Activated T-cell treated with anti-CD3 and anti-CD28 coated beads, Interleukin-2, amount 50 U/mL, for 48 hours (primary cell): ENCODE measurements around the gene SLC16A9.

Source experiments
- DNase-seq, 2 experiments: peaks; one replicate each; pipeline ENCODE4 v3.0.0-alpha.2; 2020

Gene SLC16A9

DNA sequence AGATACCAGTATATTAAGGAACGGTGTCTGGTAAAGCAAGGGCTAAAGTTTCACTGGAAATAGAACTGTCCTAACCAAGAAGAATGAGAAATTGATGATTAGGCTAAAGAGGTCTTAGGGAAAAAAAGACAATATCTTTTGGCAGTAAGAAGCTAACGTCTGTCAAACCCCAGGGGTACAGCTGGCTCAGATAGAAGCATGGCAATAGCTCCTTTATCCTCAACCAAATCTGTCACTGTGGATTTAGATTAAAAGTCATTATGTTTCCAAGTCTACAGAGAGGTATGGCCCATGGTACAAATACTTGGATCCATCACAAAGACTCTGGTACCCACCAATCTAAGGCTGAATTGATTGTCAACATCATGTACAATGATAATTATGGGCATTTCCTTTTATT is 8.6 kb upstream of the SLC16A9 start:
- no peak for DNase-seq

DNA sequence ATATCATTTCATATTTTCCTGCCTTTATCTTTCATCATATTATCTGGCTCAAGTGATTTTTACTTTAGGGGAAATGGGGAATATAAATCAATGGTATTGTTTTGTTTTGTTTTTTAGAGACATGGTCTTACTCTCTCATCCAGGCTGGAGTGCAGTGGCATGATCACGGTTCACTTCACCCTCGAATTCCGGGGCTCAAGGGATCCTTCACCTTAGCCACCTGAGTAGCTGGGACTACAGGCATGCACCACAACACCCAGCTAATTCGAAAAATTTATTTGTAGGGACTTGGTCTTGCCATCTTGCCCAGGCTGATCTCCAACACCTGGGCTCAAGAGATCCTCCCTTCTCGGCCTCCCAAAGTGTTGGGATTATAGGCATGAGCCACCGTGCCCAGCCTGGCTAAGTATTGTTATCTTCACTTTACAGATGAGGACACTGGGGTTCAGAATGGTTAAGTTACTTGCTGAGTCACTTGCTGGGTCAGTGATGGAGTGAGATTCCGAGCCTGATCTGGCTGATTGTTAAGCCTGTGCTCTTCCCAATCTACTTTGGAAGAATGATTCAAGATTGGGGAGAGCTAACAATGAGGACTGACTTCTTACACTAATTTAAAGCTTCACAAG is 3.7 kb upstream of the SLC16A9 start:
- DNase-seq, result no peak

- DNase-seq, result no peak
Measured at GRCh38 chr10:59711871-59712494, 2.3 kb upstream of the SLC16A9 start.

DNA sequence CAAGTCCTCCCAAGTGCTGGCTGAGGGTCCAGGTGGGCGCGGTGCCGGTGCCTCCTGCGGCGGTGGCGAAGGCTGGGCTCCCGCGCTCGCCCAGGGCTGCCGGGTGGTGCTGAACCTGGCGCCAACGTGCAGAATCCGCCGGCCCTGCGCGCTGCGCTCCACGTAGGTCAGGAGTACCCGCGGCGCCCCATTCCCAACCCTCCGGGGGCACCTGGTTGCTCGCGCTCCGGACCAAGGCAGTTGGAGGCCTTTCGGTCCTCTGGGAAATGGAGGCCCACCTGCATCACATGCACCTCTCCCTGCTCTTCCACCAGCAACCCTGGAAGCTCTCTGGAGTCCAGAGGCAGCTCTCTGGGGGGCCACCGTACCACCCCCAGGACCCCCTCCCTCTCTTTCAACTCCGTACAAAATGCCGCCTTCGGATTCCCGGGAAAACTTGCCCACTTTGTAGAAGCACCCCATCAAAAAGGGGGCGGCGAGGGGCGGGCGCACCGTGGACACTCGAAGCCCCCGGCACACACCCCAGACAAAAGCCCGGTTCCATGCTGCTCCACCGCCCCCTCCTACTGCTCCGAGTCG is 745 bp downstream of the SLC16A9 start:
- DNase-seq, result peak; percentile 30 to 41

- DNase-seq, result no peak
Measured at GRCh38 chr10:59706851-59707797, 2.5 kb downstream of the SLC16A9 start.

GRCh38 chr10:59705931-59706330 is 3.7 kb downstream of the SLC16A9 start:
- no peak for DNase-seq

DNA sequence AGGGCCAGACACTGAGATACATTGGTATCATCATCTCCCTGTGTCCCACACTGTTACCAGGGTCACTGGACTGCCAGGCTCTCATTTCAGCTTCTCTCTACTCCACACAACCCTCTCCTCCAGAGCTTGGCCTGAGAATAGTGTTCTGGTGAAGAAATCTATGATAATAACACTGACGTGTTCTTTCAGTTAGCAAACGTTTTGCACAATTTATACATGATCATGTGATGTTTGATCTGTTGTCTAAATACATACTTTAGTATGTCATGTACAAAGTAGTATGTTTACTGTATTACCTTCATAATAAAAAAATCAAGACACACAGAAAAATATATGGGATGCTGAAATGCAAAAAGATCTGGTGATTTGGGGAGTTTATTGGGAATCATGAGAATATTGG is 5.0 kb downstream of the SLC16A9 start:
- DNase-seq, result no peak

- no peak for DNase-seq
Measured at GRCh38 chr10:59702347-59702746, 7.3 kb downstream of the SLC16A9 start.

GRCh38 chr10:59700709-59701108 is 8.9 kb downstream of the SLC16A9 start:
- DNase-seq, result no peak

DNA sequence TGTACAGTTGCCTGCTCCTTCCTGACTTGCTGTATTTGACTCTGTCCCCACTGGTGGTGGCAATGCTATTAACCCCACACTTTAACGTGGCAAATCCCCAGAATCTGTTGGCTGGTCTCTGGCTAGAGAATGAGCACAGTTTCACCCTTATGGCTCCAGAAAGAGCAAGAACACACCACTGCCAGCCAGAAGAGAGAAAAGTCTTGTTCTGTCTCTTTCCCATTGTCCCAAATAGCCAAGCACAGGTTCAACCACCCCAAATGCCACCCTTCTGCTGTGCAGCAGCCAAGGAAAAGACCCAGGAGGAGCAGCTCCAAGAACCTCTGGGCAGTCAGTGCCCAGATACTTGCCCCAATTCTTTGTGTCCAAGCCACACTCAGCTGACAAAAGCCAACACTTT is 11.3 kb downstream of the SLC16A9 start:
- no peak for DNase-seq

GRCh38 chr10:59695637-59696036 is 14.0 kb downstream of the SLC16A9 start:
- DNase-seq, result no peak

DNA sequence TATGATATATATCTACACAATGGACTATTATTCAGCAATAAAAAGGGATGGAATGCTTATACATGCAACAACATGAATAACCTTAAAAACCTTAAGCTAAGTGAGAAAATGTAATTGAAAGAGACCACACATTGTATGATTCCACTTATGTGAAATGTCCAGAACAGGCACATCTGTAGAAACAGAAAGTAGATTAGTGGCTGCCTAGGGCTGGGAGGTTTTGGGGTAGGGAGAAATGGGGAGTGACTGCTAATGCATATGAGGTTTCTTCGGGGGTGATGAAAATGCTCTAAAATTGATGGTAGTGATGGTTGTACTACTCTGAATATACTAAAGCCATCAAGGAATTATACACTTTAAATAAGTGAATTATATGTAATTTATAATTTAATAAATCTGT is 14.7 kb downstream of the SLC16A9 start:
- no peak for DNase-seq

DNA sequence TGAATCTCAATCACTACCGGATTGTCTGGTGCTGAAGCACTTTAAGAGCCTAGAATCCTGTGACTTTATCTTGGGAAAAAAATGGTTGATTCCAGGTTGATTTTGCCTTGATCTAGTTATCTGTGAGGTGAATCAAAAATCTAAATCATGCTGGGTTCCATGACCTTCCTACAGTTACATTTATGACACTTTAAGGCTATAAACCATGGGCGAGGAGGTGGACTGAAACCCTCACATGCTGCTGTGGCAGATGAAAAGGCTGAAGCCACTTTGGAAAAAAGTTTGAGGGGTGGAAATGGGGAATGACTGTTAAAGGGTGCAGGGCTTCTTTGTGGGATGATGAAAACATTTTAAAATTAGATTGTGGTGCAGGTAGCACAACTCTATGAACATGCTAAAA is 17.5 kb downstream of the SLC16A9 start:
- no peak for DNase-seq

- no peak for DNase-seq
Measured at GRCh38 chr10:59688921-59689351, 20.7 kb downstream of the SLC16A9 start.

GRCh38 chr10:59687657-59688056 is 22.0 kb downstream of the SLC16A9 start:
- no peak for DNase-seq

DNA sequence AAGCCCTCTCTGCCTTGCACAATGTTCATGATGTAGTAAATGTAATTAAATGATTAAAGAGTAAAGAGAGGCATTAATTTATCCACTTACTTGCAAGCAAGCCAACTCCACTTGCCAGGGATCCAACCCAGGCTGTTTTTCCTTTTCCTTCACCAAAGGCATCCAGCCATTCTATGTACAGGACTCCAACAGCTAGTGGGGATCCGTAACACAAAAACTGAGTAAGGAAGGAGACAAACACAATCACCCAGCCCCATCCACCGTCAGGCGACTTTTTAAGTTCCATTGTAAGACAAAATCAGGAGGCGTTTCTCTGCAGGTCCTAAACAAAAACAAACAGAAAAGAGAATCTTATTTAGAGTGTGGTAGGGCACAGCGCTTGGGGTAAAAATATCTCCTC is 25.6 kb downstream of the SLC16A9 start:
- no peak for DNase-seq

- no peak for DNase-seq
Measured at GRCh38 chr10:59682986-59683937, 26.4 kb downstream of the SLC16A9 start.

DNA sequence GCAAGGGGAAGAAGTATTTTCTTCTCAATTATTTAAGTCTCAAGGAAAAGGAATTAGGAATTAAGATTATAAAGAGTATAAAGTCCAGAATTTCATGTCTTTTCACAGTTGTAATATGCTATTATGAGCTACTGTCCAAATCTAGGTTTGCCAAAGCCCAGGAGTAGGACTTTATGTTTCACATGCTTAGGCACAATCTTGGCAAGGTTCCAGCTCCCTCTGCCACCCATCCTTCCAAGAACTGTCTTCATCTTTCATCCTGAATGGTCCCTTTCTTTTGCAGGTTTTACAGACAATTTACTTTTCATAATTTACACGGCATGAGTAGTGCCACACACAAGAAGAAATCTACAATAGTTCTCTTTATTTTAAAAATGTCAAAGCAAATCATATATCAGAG is 29.5 kb downstream of the SLC16A9 start:
- no peak for DNase-seq

GRCh38 chr10:59678884-59679301 is 30.8 kb downstream of the SLC16A9 start:
- DNase-seq, result no peak

GRCh38 chr10:59677253-59677831 is 32.3 kb downstream of the SLC16A9 start:
- DNase-seq, result no peak

- DNase-seq, result no peak
Measured at GRCh38 chr10:59675812-59676211, 33.8 kb downstream of the SLC16A9 start.
